A673 (cell line): Measurements from ENCODE around the gene SUCLG2. TPM values are rescaled to one million over a fixed set of nuclear protein-coding genes. Genes with fewer than 3 reads are reported as not detected.

Experiments
- BruUV-seq: library from RNA; stranded (reverse); fragments of 400-500 nt; replicated peaks from 2 replicates; lab custom pipeline; 2021; lab: Mats Ljungman, UMichigan
- CTCF ChIA-PET: fragments of 300-600 bp; sonication (Branson Sonifier 250); formaldehyde crosslinking; loops from one replicate; lab custom pipeline; 2022; ENCODE audit warnings: antibody characterized with exemption; lab: Charles Lee
- POLR2A ChIA-PET: fragments of 300-600 bp; sonication (Branson Sonifier 250); formaldehyde crosslinking; loops from one replicate; lab custom pipeline; 2022; ENCODE audit warnings: antibody characterized with exemption; ENCODE audit not compliant: low non-redundant PET; lab: Charles Lee
- DNase-seq: peaks from one replicate; pipeline ENCODE4 v3.0.0-alpha.2; 2015; ENCODE audit warnings: low spot score
- H3K27ac ChIP-seq: fragments of 200-600 bp; sonication (generic); 2 replicates; pipeline ENCODE4 v1.5.1; 2016; ENCODE audit warnings: mixed run types, low read depth, mild to moderate bottlenecking, mixed read lengths, antibody characterized with exemption, low read length; ENCODE audit not compliant: poor library complexity, severe bottlenecking
- H3K27me3 ChIP-seq: fragments of 200-600 bp; sonication (generic); replicated peaks from 2 replicates; pipeline ENCODE4 v1.6.1; 2017; ENCODE audit warnings: mixed run types, low read depth, mild to moderate bottlenecking, mixed read lengths, antibody characterized with exemption, low read length; ENCODE audit not compliant: insufficient read depth, poor library complexity
- H3K36me3 ChIP-seq: fragments of 200-600 bp; sonication (generic); 2 replicates; pipeline ENCODE4 v1.6.1; 2016; ENCODE audit warnings: mixed run types, mild to moderate bottlenecking, mixed read lengths, antibody characterized with exemption, low read length; ENCODE audit not compliant: insufficient read depth, poor library complexity, severe bottlenecking
- H3K4me1 ChIP-seq: fragments of 200-600 bp; sonication (generic); 2 replicates; pipeline ENCODE4 v1.6.1; 2017; ENCODE audit warnings: mixed run types, mild to moderate bottlenecking, mixed read lengths, antibody characterized with exemption, low read length; ENCODE audit not compliant: insufficient read depth, poor library complexity, severe bottlenecking
- H3K4me3 ChIP-seq: fragments of 200-600 bp; sonication (generic); 2 replicates; pipeline ENCODE4 v1.5.1; 2016; ENCODE audit warnings: low read depth, mixed run types, mild to moderate bottlenecking, mixed read lengths, low read length; ENCODE audit not compliant: poor library complexity, severe bottlenecking
- H3K9me3 ChIP-seq: fragments of 200-600 bp; sonication (generic); 2 replicates; pipeline ENCODE4 v1.6.1; 2016; ENCODE audit warnings: mixed run types, low read depth, mild to moderate bottlenecking, mixed read lengths, antibody characterized with exemption, low read length; ENCODE audit not compliant: poor library complexity, severe bottlenecking
- CTCF ChIP-seq: fragments of 300-800, 200-600 bp; sonication (generic); conservative IDR thresholded peaks from 2 replicates; pipeline ENCODE4 v1.5.1; 2017; ENCODE audit warnings: low read depth, mild to moderate bottlenecking, antibody characterized with exemption, low read length, moderate library complexity, mixed read lengths
- EZH2 ChIP-seq: fragments of 200-600 bp; sonication (generic); IDR thresholded peaks from 2 replicates; pipeline ENCODE4 v1.6.1; 2017; ENCODE audit warnings: borderline replicate concordance, low read depth, mild to moderate bottlenecking, mixed read lengths, antibody characterized with exemption, low read length; ENCODE audit not compliant: poor library complexity, severe bottlenecking
- intact Hi-C: fragments of 100-400 bp; cut with micrococcal nuclease; formaldehyde crosslinking; loops from one replicate; pipeline ENCODE4 v1.10.0; 2022; ENCODE audit not compliant: unreplicated experiment
- total RNA-seq: library from RNA; stranded (reverse); gene quantifications from 2 replicates; pipeline ENCODE4 v1.2.3, GENCODE V29; 2021

Gene SUCLG2
- total RNA-seq, 1 experiment from 2014 or later: 7.4 TPM

GRCh38 chr3:67384016-67384415, 270.4 kb downstream of the SUCLG2 start:
- CTCF ChIA-PET: no interaction called here
- Histone ChIP-seq H3K9me3 (no peaks in the 10 kb centered on the region), H3K36me3 (no peaks in the 10 kb centered on the region), H3K4me3 (no peak overlapping the region), H3K4me1 (no peaks in the 10 kb centered on the region), H3K27ac (no peak overlapping the region), H3K27me3 (no peaks in the 10 kb centered on the region)
- POLR2A ChIA-PET: no interaction called here
- BruUV-seq: no TSS peak
- TF ChIP-seq CTCF: no peak
- TF ChIP-seq EZH2: no peak
- no peak for DNase-seq
- intact Hi-C loops: loop anchor here (2.0 to 5.0 kb wide), 2 partner anchors 407 to 1493 kb away; no protein-coding TSS in a partner anchor

- Histone ChIP-seq H3K27me3 (no peaks in the 10 kb centered on the region), H3K4me1 (no peaks in the 10 kb centered on the region), H3K27ac (no peak overlapping the region), H3K9me3 (no peaks in the 10 kb centered on the region), H3K4me3 (no peak overlapping the region), H3K36me3 (no peaks in the 10 kb centered on the region)
- CTCF ChIA-PET: no interaction called here
- POLR2A ChIA-PET: no interaction called here
- TF ChIP-seq CTCF: no peak
- no peak for TF ChIP-seq EZH2
- no TSS peak for BruUV-seq
- DNase-seq: no peak
- intact Hi-C loops: loop anchor here (5.0 kb wide), 1 partner anchor 1494 kb away; no protein-coding TSS in a partner anchor
Observed at GRCh38 chr3:67383379-67383778, 271.0 kb downstream of the SUCLG2 start.

GRCh38 chr3:67382536-67382935, 271.9 kb downstream of the SUCLG2 start:
- ChIA-PET CTCF (no interaction called here), POLR2A (no interaction called here)
- no peaks in the 10 kb centered on the region for H3K4me1 ChIP-seq
- BruUV-seq: no TSS peak
- DNase-seq: no peak
- H3K9me3 ChIP-seq: no peaks in the 10 kb centered on the region
- no peak for TF ChIP-seq EZH2
- no peak for TF ChIP-seq CTCF
- intact Hi-C loops: loop anchor here (5.0 kb wide), 1 partner anchor 1495 kb away; no protein-coding TSS in a partner anchor
- H3K27ac ChIP-seq: no peak overlapping the region
- no peaks in the 10 kb centered on the region for H3K27me3 ChIP-seq
- no peak overlapping the region for H3K4me3 ChIP-seq
- H3K36me3 ChIP-seq: no peaks in the 10 kb centered on the region
